Left hindlimb (tissue), 1 donor: ENCODE measurements around the gene MESD.

ENCODE experiments used
- DNase-seq: peaks from one replicate; pipeline ENCODE4 v3.0.0-alpha.2; 2018

The MESD gene

DNA sequence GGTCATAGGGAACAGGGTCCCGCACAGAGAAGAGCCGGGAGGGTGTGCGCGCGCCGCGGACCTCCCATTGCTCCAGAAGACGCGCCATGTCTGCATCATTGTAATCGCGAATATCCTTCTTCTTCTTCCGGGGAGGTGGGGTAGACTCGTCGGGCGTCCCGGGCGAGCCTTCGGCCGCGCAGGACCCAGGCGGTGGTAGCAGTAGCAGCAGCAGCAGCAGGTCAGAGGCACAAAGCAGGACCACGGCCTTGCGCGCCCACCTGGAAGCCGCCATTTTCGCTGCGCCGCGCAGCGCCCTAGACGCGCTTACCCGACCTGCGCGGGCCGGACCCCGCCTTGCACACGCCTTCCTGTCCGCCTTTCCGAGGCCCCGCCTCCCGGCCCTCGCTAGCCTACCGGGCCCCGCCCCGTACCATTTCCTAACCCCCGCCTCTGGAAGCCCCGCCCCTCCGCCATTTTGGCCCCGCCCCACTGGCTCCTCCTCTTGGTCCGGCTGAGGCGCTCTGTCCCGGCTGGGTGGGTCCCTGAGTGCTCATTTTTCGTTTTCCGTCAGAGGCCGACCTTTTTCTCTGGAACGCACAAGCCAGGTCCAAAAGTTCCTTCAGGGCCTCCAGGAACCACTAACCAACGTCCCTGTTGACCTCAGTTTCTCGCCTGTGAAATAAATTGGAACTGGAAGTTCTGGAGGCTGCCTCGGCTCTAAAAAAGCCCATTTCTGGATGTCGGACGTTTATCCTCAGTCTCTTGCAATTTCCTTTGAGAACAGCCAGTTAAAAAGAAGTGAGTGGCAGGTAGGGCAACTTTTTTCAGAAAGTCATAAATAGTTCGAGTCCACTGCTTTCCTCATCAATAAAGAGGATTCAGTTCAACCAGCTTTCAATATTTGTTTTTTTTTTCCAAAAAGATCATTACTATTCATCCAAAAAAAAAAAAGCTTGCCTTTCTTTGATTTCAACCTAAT, at the start of gene MESD:
TSS of gene MESD (minus strand) at position 302 of the 961 bp plus-strand sequence. CDS start at position 274, 28 bp downstream.
- DNase-seq: peak; percentile 98

DNA sequence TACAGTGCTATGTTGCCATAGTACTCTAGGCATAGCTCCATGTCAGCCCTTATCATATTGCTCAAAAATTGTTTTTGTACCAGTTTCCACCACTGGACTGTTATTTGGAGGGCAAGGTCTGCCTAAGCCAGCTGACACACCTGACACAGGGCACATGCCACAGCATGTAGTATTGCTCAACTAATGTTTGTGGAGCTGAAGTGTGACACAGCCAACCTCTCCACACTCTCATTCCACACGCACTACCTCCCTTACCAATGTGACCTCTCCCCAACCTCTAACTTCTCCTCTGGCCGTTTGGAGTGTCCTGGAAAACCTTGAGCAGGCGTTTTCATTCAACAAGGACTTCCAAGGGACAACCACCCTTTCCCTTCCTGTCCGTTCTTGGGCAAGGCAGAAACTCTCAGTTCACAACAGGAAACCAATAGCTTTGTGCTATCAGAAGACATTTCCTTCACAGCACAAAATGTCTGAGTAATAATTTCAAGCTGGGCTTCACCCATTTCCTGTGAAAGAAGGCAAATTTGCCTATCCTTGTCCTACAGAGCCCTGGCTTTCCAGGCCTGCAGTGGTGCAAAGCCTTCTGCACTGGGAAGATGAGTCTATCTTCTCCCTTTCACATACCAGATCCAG, 49.5 kb upstream of the MESD start:
- DNase-seq: no peak

DNA sequence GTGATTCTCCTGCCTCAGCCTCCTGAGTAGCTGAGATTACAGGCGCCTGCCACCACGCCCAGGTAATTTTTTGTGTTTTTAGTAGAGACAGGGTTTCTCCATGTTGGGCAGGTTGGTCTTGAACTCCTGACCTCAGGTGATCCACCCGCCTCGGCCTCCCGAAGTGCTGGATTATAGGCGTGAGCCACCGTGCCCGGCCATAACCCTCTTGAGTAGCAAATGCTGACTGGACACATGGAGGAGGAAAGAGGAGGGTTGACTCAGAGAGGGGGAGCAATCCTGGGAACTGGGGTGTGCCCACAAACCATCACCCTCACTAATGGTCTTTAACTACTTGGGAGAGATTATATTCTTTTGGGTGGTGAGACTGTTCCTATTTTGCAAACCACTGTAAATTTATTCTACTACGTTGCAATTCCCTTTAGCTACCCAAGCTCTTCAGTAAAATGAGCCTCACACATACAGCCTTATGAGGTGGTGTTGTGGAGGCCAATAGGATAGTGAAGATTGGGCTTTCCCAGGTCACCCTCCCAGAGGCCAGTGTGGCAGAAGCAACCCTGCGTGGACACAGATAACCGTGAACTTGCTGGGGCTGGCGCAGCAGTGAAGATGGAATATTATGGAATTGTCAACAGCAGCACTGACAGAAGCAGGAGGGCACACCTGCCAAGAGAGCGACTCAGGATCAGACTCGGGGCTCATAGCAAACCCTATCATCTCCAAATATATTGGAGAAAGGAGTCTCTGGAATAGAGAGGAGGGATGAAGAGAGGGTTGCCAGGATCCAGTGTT, 48.5 kb upstream of the MESD start:
- no peak for DNase-seq

- DNase-seq: no peak
These were observed 43.9 kb upstream of the MESD start for GRCh38 chr15:81033508-81033907.

DNA sequence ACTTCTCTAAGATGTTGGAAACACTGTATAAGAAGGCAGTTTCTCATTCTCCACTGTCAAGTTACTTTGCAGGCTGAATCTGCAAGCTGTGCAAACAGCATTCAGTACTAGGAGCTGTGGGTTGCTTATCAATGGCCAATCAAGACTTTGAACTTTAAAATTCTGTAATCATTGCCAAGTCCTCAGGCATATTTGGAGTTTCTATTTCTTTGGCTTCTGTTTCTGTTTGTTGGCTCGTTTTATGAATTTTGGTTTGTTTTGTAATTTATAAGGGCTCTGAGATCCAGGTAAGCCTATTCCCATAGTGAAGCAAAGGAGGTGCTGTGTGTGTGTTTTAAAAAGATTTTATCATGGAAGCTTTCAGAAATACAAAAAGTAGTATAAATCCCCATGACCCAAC, 43.2 kb upstream of the MESD start:
- DNase-seq: no peak

DNA sequence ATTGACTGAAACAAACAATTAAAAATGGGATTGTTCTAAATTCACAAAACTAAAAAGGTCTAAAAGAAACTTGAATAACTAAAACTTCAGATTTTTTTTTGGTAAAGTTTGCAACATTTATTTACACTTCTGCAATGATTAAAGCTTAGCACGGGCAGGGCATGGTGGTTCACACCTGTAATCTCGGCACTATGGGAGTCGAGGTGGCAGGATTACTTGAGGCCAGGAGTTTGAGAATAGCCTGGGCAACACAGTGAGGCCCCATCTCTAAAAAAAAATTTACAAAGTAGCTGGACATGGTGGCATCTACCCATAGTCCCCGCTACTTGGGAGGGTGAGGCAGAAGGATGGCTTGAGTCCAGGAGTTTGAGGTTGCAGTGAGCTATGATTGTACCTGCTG, 42.7 kb upstream of the MESD start:
- DNase-seq: no peak

GRCh38 chr15:81031203-81031602, 41.6 kb upstream of the MESD start:
- DNase-seq: no peak

GRCh38 chr15:81030301-81030750, 40.7 kb upstream of the MESD start:
- no peak for DNase-seq

DNA sequence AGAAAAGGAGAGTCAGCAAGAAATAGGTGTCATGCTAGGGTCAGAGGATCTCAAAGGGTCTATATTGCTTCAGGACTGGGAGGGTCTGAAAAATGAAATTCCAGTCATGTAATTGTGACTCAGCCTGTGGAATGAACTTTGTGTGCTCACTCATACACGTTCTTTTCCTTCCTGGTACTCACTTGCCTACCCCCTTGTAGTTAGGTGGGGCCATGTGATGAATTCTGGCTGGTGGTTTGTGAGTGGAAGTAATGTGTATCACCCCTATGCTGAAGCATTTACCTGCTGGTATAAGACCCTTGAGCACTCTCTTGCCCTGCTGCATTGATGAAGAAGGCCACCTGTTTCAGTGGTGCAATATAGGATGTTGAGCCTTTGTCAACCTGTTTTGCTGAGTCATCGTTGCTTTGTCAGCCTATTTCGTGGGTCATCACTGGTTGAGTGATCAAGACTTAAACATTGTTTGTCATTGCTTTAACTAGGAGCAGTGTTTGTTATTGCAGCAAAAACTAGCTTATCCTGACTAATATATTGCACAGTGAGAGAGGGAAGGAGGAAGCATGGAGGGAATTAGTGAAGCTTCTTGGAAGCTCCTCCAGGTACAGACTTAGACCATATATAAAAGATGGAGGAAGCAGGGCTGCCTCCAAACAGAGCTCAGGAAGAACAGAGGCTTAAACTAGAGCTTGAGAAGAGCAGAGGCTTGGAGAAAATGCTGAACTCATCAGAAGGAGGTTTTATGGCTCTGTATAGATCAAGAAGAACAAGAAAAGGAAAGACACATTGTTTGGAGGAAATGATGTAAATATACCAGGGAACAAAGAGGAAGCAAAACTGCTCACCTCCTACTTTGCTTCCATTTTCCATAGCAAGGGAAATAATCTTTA, 40.0 kb upstream of the MESD start:
- DNase-seq: no peak

DNA sequence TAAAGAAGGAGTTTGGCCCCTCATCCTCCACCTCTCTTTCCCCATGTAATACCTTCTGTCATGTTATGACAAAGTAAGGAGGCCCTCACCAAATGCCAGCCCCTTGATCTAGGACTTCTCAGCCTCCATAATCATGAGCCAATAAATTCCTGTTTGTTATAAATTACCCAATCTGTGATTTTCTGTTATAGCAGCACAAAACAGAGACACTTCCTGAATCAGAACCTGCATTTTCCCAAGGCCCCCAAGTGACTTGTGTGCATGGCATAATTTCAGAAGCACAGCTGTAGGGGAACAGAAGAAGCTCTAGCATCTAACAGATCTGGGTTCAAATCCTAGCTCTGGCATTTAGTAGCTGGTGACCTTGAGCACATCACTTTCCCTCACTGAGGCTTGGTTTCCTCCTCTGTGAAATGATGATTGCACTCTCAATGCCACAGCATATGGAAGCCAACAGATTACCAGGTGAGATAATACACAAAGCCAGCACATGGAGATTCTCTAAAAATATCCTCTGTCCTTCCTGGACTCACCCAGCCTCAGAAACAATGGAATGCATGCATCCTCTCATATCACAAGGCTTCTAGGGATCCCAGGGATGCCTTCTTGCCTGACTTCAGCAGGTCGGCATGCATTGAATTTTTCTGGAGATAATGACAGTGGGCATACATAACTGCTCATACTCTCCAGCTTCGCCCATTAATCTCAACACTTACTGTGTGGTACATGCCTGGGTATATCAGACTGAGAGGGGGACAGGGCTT, 37.4 kb upstream of the MESD start:
- no peak for DNase-seq

DNA sequence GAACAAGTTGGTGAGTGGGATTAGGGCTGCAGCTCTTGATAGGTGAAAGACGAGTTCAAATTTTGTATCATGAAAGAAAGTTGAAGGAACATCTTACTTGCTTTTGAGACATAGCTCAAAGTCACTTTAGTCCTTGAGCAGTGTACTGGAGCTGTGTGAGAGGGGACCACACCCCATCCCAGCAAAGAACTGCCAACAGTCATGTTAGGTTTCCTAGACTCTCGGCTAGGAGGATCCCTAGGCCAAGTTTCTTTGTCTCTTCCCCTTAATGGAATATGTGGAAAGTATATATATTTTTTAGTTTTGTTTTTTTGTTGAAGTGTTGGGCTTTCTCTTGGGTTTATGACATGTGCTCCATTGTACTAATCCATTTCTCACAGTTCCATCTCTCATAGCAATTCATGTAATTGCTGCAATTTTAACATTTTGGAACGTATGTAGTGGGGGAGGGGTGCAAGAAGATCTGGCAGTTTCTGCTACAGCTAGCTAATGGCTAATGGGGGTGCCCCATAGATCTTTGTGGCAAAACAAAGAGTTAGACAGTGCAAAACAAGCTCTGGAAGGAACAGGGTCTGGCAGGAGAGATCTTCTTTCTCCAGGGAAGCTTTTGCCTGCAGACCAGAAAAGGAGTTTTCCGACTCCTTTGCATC, 36.2 kb upstream of the MESD start:
- DNase-seq: no peak

DNA sequence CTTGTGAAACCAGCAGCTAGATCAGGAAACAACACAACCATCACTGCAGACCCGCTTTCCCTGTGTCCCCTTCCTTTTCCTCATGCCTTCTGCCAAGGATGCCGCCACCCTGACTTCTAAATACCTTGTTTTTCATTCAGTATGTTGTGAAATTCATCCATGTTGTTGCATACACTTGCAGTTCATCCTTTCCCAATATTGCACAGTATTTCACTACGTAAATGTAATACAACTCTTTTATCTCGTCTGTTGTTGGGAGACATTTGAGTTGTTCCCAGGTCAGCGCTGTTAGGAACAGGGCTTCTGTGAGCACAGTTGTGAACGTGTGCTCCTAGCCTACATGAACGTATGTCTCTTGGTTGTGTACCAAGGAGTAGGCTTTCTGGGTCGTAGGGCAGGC, 35.3 kb upstream of the MESD start:
- DNase-seq: no peak

DNA sequence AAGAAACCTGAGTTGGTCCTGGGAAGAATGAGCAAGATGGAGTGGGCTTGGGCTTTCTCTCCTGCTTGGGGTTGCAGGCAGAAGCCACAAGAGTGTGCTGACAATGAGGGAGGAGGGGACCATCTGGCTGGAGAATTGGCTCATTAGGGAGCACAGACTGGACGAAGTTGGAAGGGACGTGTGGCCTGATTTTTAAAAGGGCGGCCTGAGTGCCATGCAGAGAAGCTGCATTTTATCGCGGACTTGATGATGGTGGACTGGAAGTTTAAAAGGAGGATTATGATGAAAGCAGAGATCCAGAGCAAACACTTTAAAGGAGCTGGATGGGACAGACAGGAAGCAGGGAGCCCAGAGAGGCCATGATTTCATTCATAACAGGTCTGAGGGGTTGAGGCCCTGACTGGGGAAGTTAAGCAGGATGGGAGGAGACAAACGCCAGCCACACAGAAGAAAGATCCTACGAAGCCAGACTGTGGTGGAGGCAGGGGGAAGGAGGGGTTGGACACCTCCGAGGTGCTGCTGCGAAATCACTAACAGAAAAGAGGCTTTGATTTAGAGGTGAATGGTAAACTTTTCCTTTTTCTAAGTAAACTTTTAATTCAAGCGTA, 34.8 kb upstream of the MESD start:
- no peak for DNase-seq

DNA sequence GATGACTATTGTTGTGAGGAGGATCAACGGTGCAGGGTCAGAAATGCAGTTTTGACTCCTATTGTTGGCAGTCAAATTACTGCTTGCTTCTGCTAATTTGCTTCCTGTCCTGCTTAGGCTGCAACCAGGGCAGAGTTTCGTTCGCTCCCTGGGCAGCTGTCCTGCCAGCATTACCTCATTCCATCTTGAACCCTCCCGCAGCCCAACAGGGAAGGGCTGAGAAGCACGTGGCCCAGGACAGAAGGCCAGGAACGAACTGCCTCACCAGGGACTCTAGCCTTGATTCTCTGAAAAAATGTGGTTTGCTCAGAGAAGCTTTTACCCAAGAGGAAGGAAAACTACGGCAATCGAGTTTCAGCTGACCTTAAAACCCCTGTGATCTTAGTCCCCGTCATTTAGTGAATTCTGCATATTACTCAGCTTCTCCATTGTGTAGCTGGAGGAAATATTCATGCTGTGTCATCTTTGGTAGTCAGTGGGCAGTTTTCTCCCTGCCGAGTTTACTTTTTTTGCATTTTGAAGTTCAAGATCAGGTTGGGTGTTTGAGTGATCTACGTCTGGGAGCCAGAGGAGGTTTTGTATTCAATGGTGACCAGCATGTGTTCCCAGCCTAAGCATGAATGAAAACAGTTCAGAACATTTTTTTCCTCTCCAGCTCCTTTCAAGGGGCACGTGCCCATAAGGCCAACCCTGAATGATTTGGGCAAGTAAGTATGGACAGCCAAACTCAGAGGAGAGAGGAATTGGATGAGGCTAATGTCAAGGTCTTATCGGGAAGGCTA, 34.1 kb upstream of the MESD start:
- DNase-seq: peak; percentile 66

DNA sequence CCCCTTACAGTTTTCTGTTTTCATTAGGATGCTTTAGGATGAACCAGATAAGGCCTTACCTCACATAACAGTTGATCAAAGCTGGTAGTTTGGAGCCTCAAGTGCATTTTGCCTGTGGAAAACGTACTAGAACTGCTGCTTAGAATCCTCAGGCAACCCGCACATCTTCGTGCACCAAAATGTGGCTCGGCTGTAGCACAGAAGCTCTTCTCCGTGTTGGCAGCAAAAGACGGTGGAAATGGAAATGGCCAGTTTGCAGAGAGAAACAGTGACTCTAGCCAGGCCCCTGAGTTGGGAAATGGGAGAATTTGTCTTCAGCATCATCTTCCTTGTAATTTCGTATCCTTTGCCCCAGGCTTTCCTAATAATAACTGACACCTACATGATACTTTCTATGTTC, 31.7 kb upstream of the MESD start:
- DNase-seq: no peak

DNA sequence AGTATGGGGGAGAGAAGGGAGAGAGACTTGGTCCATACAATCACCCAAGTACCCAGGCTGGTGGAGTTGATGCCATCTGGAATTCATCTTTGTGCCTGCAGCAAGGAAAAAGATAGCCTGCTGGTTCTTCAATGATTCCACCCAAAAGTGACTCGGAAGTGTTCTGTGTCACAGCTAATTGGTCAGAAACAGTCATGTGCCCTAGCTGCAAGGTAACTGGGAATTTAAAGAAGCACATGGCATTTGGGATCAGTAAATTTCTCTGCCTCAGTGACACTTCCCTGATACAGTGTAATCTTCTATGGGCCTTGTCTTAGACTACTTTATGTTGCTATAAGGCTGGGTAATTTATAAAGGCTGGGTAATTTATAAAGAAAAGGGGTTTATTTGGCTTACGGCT, 28.6 kb upstream of the MESD start:
- DNase-seq: no peak

DNA sequence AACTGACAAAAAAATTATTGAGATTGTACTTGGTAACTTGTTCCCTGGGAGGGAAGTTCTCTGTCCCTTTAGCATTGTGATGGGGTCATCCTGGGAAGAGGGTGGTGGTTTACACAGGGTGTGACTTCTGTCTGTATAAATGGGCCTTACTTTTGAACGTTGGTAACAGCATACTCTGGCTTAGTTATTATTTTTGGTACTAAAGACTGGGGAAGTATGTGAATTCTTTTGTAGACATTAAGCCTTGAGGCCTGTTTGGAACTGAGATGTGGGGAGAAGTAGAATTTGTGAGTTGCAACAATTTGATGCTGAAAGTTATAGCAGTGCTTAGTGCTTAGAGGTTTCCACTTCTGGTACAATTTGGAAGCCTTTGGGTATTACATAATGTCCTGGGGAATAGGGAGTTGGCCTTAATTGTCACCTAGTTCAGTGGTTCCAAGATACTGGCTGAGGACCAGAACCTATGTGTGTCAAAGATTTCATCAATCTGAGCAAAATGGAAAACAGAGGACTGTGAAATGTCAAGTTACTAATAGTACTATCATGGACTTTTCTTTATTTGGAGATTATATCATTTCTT, 27.0 kb upstream of the MESD start:
- DNase-seq: no peak

GRCh38 chr15:81015621-81016488, 26.2 kb upstream of the MESD start:
- DNase-seq: no peak
